Mesothelial cell of epicardium (in vitro differentiated cells): Measurements from ENCODE around the gene RLN3. TPM values are rescaled to one million over a fixed set of nuclear protein-coding genes. Genes with fewer than 3 reads are reported as not detected.
A peak's percentile ranks its signal among the peaks of the same experiment; 100 is the strongest.
"Not testable (repeated sequence)": the region's sequence is repeated elsewhere in the genome, so short reads cannot be mapped to it uniquely, and the experiment has no call there.

ENCODE experiments used
- DNase-seq, 2 experiments: peaks; one replicate each; pipeline ENCODE4 v3.0.0; 2021; ENCODE audit warnings: low spot score in 2 of 2; ENCODE audit not compliant: unreplicated experiment in 2 of 2
- H3K27ac Mint-ChIP-seq: 2 replicates; pipeline ENCODE4 v1.8.0; 2021; ENCODE audit warnings: mixed read lengths
- H3K27me3 Mint-ChIP-seq: 2 replicates; pipeline ENCODE4 v1.8.0; 2021; ENCODE audit warnings: low read depth, mixed read lengths
- H3K36me3 Mint-ChIP-seq: 2 replicates; pipeline ENCODE4 v1.8.0; 2021; ENCODE audit warnings: mixed read lengths
- H3K4me1 Mint-ChIP-seq: 2 replicates; pipeline ENCODE4 v1.8.0; 2021; ENCODE audit warnings: mixed read lengths
- H3K4me3 Mint-ChIP-seq: 2 replicates; pipeline ENCODE4 v1.8.0; 2021; ENCODE audit warnings: mild to moderate bottlenecking, moderate library complexity, mixed read lengths
- H3K9me3 Mint-ChIP-seq: 2 replicates; pipeline ENCODE4 v1.8.0; 2021; ENCODE audit warnings: mixed read lengths
- CTCF ChIP-seq: fragments of 200-600 bp; sonication (generic); IDR thresholded peaks from one replicate; pipeline ENCODE4 v1.5.0; 2021; ENCODE audit warnings: antibody characterized with exemption; ENCODE audit not compliant: unreplicated experiment
- total RNA-seq: library from RNA; stranded (reverse); gene quantifications from 3 replicates; pipeline ENCODE4 v1.2.1, GENCODE V29; 2021

The RLN3 gene
- total RNA-seq, 1 donor from 2014 or later = not detected

GRCh38 chr19:14031719-14032480, 4.0 kb downstream of the RLN3 start, which contains the start of gene IL27RA:
TSS of gene IL27RA (plus strand) at chr19:14031762. CDS start at chr19:14031873, 111 bp downstream.
- peak; percentile 33 for TF ChIP-seq CTCF
- no peak within 1 kb of the TSS for H3K27ac Mint-ChIP-seq
- no peaks in the 10 kb centered on the region for H3K36me3 Mint-ChIP-seq
- H3K27me3 Mint-ChIP-seq = peaks cover 16% of the 10 kb centered on the region
- H3K4me3 Mint-ChIP-seq = peak within 1 kb of the TSS; percentile 76
- H3K9me3 Mint-ChIP-seq = no peaks in the 10 kb centered on the region
- peak; percentile 41 to 72 for DNase-seq
- H3K4me1 Mint-ChIP-seq = peaks cover 3% of the 10 kb centered on the region

GRCh38 chr19:14033946-14034345, 6.0 kb downstream of the RLN3 start:
- no peak overlapping the region for H3K4me3 Mint-ChIP-seq
- TF ChIP-seq CTCF = no peak
- H3K27ac Mint-ChIP-seq = no peak overlapping the region

GRCh38 chr19:14035159-14035558, 7.2 kb downstream of the RLN3 start:
- H3K4me3 Mint-ChIP-seq, DNase-seq, H3K27ac Mint-ChIP-seq, H3K4me1 Mint-ChIP-seq, H3K27me3 Mint-ChIP-seq, H3K9me3 Mint-ChIP-seq, H3K36me3 Mint-ChIP-seq: not testable (repeated sequence)

More at GRCh38 chr19:14033946-14034345, 6.0 kb downstream of the RLN3 start:
- Mint-ChIP-seq H3K9me3 (no peaks in the 10 kb centered on the region), H3K36me3 (no peaks in the 10 kb centered on the region), H3K27me3 (peaks cover 9% of the 10 kb centered on the region), H3K4me1 (peaks cover 3% of the 10 kb centered on the region)
- no peak for DNase-seq

GRCh38 chr19:14035706-14036105, 7.8 kb downstream of the RLN3 start:
- Mint-ChIP-seq H3K36me3 (no peaks in the 10 kb centered on the region), H3K27ac (no peak overlapping the region), H3K4me3 (no peak overlapping the region), H3K4me1 (peaks cover 3% of the 10 kb centered on the region), H3K9me3 (no peaks in the 10 kb centered on the region), H3K27me3 (peaks cover 6% of the 10 kb centered on the region)
- DNase-seq = no peak
- TF ChIP-seq CTCF = no peak

- H3K9me3 Mint-ChIP-seq = no peaks in the 10 kb centered on the region
- H3K36me3 Mint-ChIP-seq = no peaks in the 10 kb centered on the region
- H3K4me1 Mint-ChIP-seq = no peaks in the 10 kb centered on the region
- TF ChIP-seq CTCF = no peak
- DNase-seq = no peak
- H3K27me3 Mint-ChIP-seq = no peaks in the 10 kb centered on the region
- no peak overlapping the region for H3K4me3 Mint-ChIP-seq
- no peak overlapping the region for H3K27ac Mint-ChIP-seq
These were observed 11.2 kb downstream of the RLN3 start for GRCh38 chr19:14039181-14039580.

GRCh38 chr19:14042659-14043608, 15.0 kb downstream of the RLN3 start:
- not testable (repeated sequence) for H3K4me3 Mint-ChIP-seq, H3K27me3 Mint-ChIP-seq, H3K9me3 Mint-ChIP-seq, H3K36me3 Mint-ChIP-seq, DNase-seq, H3K4me1 Mint-ChIP-seq
- H3K27ac Mint-ChIP-seq = peak overlapping the region; percentile 78
- peak; percentile 44 for TF ChIP-seq CTCF

GRCh38 chr19:14047866-14048265, 19.9 kb downstream of the RLN3 start:
- H3K36me3 Mint-ChIP-seq, H3K9me3 Mint-ChIP-seq, H3K4me3 Mint-ChIP-seq, DNase-seq, H3K27me3 Mint-ChIP-seq, H3K27ac Mint-ChIP-seq, H3K4me1 Mint-ChIP-seq: not testable (repeated sequence)
